GM19468 (cell line): ENCODE results near the gene ANKRD23.
"Not testable (repeated sequence)": the region's sequence is repeated elsewhere in the genome, so short reads cannot be mapped to it uniquely, and the experiment has no call there.

Source experiments
- ATAC-seq: cut with Tn5 transposase; IDR thresholded peaks from one replicate; pipeline ENCODE4 v1.9.1; 2021; ENCODE audit warnings: mild to moderate bottlenecking, moderate library complexity, moderate number of reproducible peaks; ENCODE audit not compliant: unreplicated experiment; ENCODE audit errors: extremely low read depth

The ANKRD23 gene

GRCh38 chr2:96801005-96801785 lies 42.6 kb downstream of the ANKRD23 start:
- ATAC-seq = peak; percentile 61

- no peak for ATAC-seq
These were observed 43.5 kb downstream of the ANKRD23 start for GRCh38 chr2:96800061-96801004.

DNA sequence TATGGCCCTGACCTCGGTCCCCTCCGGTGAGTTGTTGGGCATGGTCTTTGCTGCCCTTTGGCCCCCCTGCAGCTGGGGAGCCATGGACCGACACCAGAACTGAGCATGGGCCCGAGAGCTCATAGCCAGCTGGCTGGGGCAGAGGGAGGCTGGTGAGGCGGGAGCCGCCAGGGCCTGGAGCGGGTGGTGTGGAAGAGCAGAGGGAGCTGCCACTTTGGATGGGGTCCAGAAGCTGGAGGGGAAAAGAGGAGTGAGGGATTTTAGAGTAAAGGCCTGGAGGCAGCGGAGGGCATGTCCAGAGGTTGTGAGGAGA lies 44.2 kb downstream of the ANKRD23 start:
- no peak for ATAC-seq

- ATAC-seq = no peak
These were observed 44.8 kb downstream of the ANKRD23 start for GRCh38 chr2:96798733-96799622.

DNA sequence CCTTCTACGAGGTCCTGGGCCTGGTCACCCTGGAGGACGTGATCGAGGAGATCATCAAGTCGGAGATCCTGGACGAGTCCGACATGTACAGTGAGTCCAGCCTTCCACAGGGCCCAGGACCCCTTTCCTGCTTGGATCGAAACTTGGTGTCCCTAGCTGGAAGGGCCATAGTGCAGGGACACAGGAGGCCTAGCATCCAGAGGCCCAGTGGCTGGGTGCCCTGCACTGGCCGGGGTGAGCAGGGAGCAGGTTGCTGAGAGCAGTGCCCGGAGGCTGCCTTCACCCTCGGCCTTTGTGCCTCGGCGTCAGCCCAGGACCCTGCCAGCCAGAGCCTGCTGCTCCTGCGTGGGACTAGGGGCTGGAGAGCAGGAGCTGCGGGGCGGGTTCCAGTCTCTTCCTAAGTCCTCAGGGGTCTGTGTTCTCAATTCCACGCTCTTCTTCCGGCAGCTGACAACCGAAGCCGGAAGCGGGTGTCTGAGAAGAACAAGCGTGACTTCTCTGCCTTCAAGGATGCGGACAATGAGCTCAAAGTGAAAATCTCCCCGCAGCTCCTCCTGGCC lies 46.7 kb downstream of the ANKRD23 start:
- no peak for ATAC-seq

DNA sequence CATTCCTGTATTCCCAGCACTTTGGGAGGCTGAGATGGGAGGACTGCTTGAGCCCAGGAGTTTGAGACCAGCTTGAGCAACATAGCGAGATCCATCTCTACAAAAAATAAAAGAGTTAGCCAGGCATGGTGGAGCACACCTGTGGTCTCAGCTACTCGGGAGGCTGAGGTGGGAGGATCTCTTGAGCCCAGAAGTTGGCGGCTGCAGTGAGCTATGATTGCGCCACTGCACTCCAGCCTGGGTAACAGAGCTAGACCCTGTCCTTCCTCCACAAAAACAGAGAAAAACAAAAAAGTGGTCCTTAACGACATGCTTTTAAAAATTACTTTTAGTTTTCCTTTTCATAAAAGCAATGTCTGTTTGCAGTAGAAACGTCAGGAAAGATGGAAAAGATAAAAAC lies 47.3 kb downstream of the ANKRD23 start:
- ATAC-seq = not testable (repeated sequence)

DNA sequence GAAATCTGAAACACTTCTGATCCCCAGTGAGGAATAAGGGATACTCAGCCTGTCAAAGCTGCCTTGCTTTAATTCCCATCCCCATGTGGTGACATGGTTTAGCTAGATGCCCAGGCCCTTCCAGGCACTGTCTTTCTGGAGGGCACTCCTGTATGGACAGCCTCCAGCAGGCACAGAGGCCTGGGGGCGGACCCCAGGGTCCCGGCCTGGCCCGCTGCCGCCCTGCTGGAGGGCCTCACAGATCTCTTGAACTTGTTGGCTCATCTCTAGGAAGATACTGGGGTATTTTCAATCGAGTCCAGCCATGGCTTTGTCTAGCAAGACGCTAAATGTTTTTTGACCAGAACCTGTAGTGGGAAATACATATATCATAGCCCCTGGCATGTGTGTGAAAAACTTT lies 48.7 kb downstream of the ANKRD23 start:
- no peak for ATAC-seq

GRCh38 chr2:96792772-96793749 lies 50.8 kb downstream of the ANKRD23 start:
- ATAC-seq = no peak

- ATAC-seq = no peak
These were observed 54.6 kb downstream of the ANKRD23 start for GRCh38 chr2:96789245-96789617.

DNA sequence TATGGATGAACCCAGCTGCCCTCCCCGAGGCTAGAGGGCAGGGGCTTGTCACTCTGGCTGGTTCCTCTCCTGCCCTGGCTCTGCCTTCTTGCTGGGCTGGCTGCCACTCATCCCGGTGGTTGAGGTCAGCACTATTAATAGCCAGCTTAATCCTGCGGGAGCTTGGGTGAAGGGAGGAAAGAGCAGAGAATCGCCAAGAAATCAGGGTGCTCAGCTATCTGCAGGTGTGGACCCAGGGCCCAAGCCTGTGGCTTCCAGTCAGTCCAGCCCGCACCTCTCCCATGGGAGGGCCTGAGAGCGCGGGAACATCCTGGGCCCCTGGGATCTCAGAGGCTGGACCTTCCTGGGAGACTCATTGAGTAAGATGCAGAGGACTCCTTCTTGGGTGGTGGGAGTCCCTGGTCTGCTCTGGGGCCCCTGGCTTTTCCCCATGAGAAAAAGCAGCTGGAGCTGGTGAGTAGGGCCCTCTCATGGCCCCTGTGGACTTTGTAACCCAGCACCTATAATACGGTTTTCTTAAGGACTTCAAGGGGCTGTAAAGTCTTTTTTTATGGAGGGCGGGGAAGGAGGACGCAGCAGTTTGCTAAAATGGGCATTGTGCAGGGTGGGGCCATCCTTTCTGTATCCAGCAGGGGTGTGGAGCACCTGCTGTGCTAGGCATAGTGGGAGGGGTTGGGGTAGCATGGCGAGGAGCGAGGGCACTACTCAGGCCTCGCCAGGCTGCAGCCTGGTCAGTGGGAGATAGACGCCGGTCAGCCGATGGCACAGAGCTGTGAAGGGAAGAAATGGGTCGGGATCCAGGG lies 55.2 kb downstream of the ANKRD23 start:
- ATAC-seq = no peak
